ENCODE measurements around the gene STRIP2.
A peak's percentile ranks its signal among the peaks of the same experiment; 100 is the strongest.
"Not testable (repeated sequence)": the region's sequence is repeated elsewhere in the genome, so short reads cannot be mapped to it uniquely, and the experiment has no call there.

The STRIP2 gene

GRCh38 chr7:129401228-129401966, 32.8 kb upstream of the STRIP2 start:
- no peak overlapping the region for H3K4me3 ChIP-seq (ENCODE audit: low read length)
- no peak for TF ChIP-seq ZNF274 (IDR thresholded peaks at IDR 0.05; ENCODE audit: low read depth, low read length)

- no peak overlapping the region for H3K4me3 ChIP-seq (ENCODE audit: low read length)
These were observed 32.0 kb upstream of the STRIP2 start for GRCh38 chr7:129401967-129402860.

GRCh38 chr7:129405527-129405926, 28.7 kb upstream of the STRIP2 start:
- no peak for TF ChIP-seq ZNF274 (IDR thresholded peaks at IDR 0.05; ENCODE audit: low read depth, low read length)
- no peak overlapping the region for H3K4me3 ChIP-seq (ENCODE audit: low read length)

More at GRCh38 chr7:129401967-129402860, 32.0 kb upstream of the STRIP2 start:
- TF ChIP-seq ZNF274 (IDR thresholded peaks at IDR 0.05; ENCODE audit: low read depth, low read length), result no peak

GRCh38 chr7:129410238-129410637, 24.0 kb upstream of the STRIP2 start:
- not testable (repeated sequence) for H3K4me3 ChIP-seq (ENCODE audit: low read length)

GRCh38 chr7:129412501-129412900, 21.7 kb upstream of the STRIP2 start:
- TF ChIP-seq ZNF274 (IDR thresholded peaks at IDR 0.05; ENCODE audit: low read depth, low read length), result no peak
- no peak overlapping the region for H3K4me3 ChIP-seq (ENCODE audit: low read length)

DNA sequence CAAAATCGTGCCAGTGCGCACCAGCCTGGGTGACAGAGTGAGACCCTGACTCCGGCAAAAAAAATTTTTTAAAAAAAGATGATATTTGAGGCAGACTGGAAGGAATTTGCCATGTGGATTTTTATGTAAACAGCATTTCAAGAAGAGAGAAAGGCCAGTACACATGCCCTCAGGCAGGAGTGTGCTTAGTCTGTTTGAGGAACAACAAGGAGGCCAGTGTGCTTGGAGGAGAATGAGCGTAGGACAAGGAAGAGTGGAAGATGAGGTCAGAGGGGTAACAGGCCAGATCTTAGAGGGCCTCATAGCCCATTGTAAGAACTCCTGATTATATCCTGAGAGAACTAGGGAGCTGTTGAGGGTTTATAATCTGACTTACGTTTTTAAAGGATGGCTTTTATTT, 17.2 kb upstream of the STRIP2 start:
- no peak for TF ChIP-seq ZNF274 (IDR thresholded peaks at IDR 0.05; ENCODE audit: low read depth, low read length)
- H3K4me3 ChIP-seq (ENCODE audit: low read length), result no peak overlapping the region

DNA sequence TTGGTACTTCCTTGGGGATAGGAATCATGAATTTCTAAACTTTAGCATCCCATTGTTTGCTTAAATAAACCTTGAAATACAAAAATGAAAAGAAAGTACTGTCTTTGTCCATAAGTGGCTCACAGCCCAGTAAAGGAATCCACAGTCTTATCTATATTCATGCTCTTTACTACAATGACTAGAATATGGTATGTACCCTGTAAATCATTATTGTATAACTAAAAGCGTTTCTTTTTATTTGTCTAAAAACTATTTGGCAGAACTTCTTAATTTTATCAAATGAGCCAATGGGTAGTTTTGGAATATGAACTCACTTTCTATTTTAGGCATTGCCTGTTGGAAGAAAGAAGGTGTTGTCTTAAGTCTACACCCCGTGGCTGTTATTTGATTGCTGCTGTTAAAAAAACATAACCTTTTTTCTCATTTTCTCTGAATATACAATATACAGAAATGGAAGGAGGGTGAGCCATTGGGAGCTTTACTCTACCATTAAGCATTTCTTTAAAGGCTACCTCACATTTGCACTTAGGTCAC, 12.4 kb upstream of the STRIP2 start:
- TF ChIP-seq ZNF274 (IDR thresholded peaks at IDR 0.05; ENCODE audit: low read depth, low read length), result no peak
- no peak overlapping the region for H3K4me3 ChIP-seq (ENCODE audit: low read length)

DNA sequence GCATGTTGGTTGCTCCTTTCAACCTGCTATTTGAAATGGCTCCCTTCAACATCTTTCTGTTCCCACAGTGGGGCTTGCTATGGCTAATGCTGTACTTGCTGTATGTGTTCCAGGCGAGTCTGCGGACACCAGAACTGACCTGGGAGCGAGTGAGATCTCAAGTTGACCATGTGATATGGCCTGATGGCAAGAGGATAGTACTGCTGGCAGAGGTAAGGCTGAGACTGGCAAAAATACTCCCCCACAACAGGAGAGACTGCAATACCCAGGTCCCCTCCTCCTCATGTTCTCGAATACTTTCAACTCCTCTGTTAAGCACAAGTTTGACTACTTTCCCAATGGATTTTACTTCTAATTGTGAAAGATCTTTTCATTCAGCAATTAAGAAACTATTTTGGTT, 11.5 kb upstream of the STRIP2 start:
- no peak overlapping the region for H3K4me3 ChIP-seq (ENCODE audit: low read length)
- TF ChIP-seq ZNF274 (IDR thresholded peaks at IDR 0.05; ENCODE audit: low read depth, low read length), result no peak

- TF ChIP-seq ZNF274 (IDR thresholded peaks at IDR 0.05; ENCODE audit: low read depth, low read length), result no peak
- no peak overlapping the region for H3K4me3 ChIP-seq (ENCODE audit: low read length)
These were observed 10.4 kb upstream of the STRIP2 start for GRCh38 chr7:129423700-129424410.

DNA sequence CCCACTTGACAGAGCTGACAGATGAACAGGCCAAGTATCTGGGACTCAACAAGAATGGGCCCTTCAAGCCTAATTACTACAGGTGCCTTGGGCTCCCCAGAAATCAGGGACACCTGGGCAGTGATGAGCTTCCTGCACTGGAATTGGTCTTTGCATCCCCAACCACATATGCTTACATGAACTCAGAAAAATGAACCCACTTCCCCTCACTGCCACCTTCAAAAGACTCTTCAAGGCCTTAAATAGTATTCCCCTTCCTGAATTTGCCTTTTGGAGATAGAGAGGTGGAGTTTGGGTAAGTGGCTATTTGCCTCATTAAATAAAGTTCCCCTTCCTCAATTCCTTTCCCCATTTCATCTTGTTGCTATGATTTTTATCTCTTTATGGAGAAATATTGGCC, 7.8 kb upstream of the STRIP2 start:
- no peak overlapping the region for H3K4me3 ChIP-seq (ENCODE audit: low read length)
- no peak for TF ChIP-seq ZNF274 (IDR thresholded peaks at IDR 0.05; ENCODE audit: low read depth, low read length)

DNA sequence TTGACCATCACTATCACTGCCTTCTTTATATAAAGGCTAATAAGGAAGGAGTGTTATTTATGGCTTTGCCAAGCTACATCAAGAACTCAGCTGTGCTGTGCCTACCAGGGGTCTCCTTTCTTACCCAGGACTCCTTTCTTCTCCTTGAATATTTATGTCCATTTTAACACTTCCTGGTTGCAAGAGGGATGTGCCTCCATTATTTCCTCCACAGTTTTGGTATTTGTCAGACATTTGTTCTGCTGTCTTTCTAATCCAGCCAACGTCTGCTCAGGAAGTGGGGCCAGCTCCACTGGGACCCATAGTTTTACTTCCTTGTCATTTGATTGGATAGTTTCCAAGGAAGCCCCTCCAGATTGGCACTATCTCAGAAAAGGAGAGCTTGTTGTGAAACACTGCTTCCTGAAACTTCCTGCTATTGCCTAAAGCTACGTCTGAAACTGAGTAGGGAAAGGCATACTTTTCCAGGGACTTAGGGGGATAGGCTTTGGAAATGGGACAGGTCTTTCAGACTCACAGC, 6.6 kb upstream of the STRIP2 start:
- no peak overlapping the region for H3K4me3 ChIP-seq (ENCODE audit: low read length)
- no peak for TF ChIP-seq ZNF274 (IDR thresholded peaks at IDR 0.05; ENCODE audit: low read depth, low read length)

GRCh38 chr7:129431911-129432643, 2.2 kb upstream of the STRIP2 start:
- no peak for TF ChIP-seq ZNF274 (IDR thresholded peaks at IDR 0.05; ENCODE audit: low read depth, low read length)
- H3K4me3 ChIP-seq (ENCODE audit: low read length), result no peak overlapping the region

- TF ChIP-seq ZNF274 (IDR thresholded peaks at IDR 0.05; ENCODE audit: low read depth, low read length), result no peak
- H3K4me3 ChIP-seq (ENCODE audit: low read length), result peak overlapping the region; percentile 79
These were observed 565 bp downstream of the STRIP2 start for GRCh38 chr7:129434675-129435318.
